Esophagus squamous epithelium (tissue), 5 donors: ENCODE measurements around the gene THEM4. TPM values are rescaled to one million over a fixed set of nuclear protein-coding genes. Genes with fewer than 3 reads are reported as not detected.

Source experiments
- DNase-seq: peaks from one replicate; lab custom pipeline; 2025; lab: John Stamatoyannopoulos, UW
- H3K27ac ChIP-seq, 4 donors: fragments of 200-600 bp; sonication (generic); one replicate each; pipeline ENCODE4 v1.5.1; 2016 to 2019; ENCODE audit warnings: mild to moderate bottlenecking in 1 of 4
- H3K27me3 ChIP-seq, 4 donors: fragments of 200-600 bp; sonication (generic); 1 replicate in 3 of 4; 2 replicates in 1 of 4; pipeline versions ENCODE4 v1.5.1 to v1.6.0; 2017 to 2021; ENCODE audit warnings: antibody characterized with exemption in 1 of 4
- H3K36me3 ChIP-seq, 3 donors: fragments of 200-600 bp; sonication (generic); one replicate each; pipeline ENCODE4 v1.5.1; 2016 to 2019
- H3K4me1 ChIP-seq, 3 donors: fragments of 200-600 bp; sonication (generic); one replicate each; pipeline ENCODE4 v1.5.1; 2017 to 2019
- H3K4me3 ChIP-seq, 4 donors: fragments of 200-600 bp; sonication (generic); 1 replicate in 3 of 4; 2 replicates in 1 of 4; pipeline ENCODE4 v1.5.1; 2016 to 2019; ENCODE audit warnings: mild to moderate bottlenecking in 2 of 4, moderate library complexity in 1 of 4
- H3K9me3 ChIP-seq, 3 donors: fragments of 200-600 bp; sonication (generic); one replicate each; pipeline ENCODE4 v1.5.1; 2016 to 2019
- POLR2A ChIP-seq, 4 donors: fragments of 450-650 bp; IDR thresholded peaks; one replicate each; pipeline ENCODE4 v1.6.1; 2017; ENCODE audit warnings: antibody characterized with exemption in 4 of 4, mild to moderate bottlenecking in 4 of 4, moderate library complexity in 3 of 4
- WGBS, 2 donors: methylation state at CpG; one replicate each; pipeline ENCODE4 v1.1.5; 2018; 5-methylcytosine and 5-hydroxymethylcytosine counted together
- intact Hi-C: fragments of 100-400 bp; cut with DNase I; formaldehyde crosslinking; loops from one replicate; pipeline ENCODE4 v1.15.0; 2022
- total RNA-seq, 4 donors: library from RNA; depleted of rRNA; stranded (reverse); fragments of >200 nt; gene quantifications; one replicate each; pipeline ENCODE4 v1.1.0, GENCODE V29; 2016
- TF ChIP-seq, protein P1 (sequence below), 6 experiments: fragments of 450-650 bp in 4 of 6; fragments of 200-600 bp in 2 of 6; sonication (generic) in 2 of 6; IDR thresholded peaks; one replicate each; pipeline ENCODE4 v1.5.1; 2016 to 2019; ENCODE audit warnings: antibody characterized with exemption in 6 of 6, mild to moderate bottlenecking in 4 of 6, moderate library complexity in 4 of 6
- donor health status: DM: yes; HTN: yes; CAD: no.

Gene THEM4
- total RNA-seq, 4 donors from 2014 or later: 3.5 to 14.3 (median 12.3) TPM

DNA sequence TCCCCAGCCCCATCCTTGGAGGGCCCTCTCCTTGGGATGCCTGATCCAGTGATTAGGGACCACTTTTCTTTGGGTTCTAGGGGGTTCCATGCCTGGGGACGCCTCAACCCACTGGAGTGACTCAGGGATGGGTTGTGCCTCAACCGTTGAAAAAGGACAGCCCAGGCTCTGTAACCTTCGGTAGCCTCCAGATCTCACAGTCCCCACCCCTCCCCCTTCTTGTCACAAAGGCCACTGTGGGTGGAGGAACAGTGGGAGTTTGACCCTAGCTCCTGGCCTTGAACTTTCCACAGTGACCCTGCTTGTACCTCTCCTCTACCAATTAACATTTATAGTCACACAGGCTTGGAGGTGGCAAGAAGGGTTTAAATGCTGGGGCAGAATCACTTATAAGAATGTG lies 75.1 kb downstream of the THEM4 start:
- Histone ChIP-seq H3K36me3 (no peaks in the 10 kb centered on the region), H3K4me1 (peaks cover 20 to 72% (median 23%) of the 10 kb centered on the region in 3 donors), H3K27ac (no peak overlapping the region), H3K27me3 (peaks cover 0 to 26% (median 0%) of the 10 kb centered on the region in 4 donors), H3K4me3 (no peak overlapping the region), H3K9me3 (no peaks in the 10 kb centered on the region)
- no peak for DNase-seq
- 50% methylated on average over 2 of the region's 3 CpGs; no CpG with 5 or more reads in 1 of the 2 donors for WGBS, 2 donors
- TF ChIP-seq, protein P1, sequence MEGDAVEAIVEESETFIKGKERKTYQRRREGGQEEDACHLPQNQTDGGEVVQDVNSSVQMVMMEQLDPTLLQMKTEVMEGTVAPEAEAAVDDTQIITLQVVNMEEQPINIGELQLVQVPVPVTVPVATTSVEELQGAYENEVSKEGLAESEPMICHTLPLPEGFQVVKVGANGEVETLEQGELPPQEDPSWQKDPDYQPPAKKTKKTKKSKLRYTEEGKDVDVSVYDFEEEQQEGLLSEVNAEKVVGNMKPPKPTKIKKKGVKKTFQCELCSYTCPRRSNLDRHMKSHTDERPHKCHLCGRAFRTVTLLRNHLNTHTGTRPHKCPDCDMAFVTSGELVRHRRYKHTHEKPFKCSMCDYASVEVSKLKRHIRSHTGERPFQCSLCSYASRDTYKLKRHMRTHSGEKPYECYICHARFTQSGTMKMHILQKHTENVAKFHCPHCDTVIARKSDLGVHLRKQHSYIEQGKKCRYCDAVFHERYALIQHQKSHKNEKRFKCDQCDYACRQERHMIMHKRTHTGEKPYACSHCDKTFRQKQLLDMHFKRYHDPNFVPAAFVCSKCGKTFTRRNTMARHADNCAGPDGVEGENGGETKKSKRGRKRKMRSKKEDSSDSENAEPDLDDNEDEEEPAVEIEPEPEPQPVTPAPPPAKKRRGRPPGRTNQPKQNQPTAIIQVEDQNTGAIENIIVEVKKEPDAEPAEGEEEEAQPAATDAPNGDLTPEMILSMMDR (IDR thresholded peaks at IDR 0.05): no peak
- no peak for TF ChIP-seq POLR2A (IDR thresholded peaks at IDR 0.05)
- intact Hi-C loops: no loop called here

- Histone ChIP-seq H3K4me3 (no peak overlapping the region), H3K4me1 (peaks cover 14 to 72% (median 16%) of the 10 kb centered on the region in 3 donors)
- 83 to 90% methylated on average over 1 to 6 of the region's 8 CpGs for WGBS, 2 donors
Observed at GRCh38 chr1:151833172-151833900, 76.0 kb downstream of the THEM4 start.

DNA sequence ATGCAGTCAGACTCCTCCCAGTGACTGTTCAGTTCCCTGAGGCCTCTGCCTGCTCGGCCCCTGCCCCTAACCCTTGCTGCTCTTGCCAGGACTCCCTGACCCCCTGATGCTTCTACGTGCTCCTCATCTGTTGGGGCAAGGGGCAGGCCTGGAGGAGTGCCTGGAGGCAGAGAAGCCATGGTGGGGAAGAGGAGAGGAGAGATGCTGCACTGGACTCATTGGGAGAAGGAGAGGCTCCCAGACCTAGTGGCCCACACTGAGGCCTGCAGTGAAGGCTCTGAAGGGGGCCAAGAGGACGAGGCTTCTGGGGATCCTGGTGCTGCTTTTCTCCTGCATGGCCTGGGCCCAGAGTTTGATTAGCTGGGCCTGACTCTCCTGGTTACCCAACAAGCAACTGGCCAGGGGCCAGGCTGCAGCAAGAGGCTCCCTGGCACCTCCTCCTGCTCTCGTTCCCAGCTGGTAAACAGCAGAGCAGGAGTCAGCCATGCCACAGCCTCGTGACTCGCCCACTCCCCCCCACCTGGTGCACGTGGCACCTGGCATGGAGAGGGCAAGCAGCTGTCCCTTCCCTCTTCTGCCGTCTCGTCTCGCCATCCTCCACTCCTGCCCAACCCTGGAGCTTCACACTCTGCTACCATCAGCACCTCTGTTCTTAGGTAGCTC lies 76.9 kb downstream of the THEM4 start:
- WGBS, 2 donors: 28 to 34% methylated on average over 6 to 7 of the region's 10 CpGs
- Histone ChIP-seq H3K27ac (peak overlapping the region in 3 of 4 donors; percentile 25 to 78 (median 65)), H3K4me3 (no peak overlapping the region), H3K9me3 (no peaks in the 10 kb centered on the region), H3K36me3 (no peaks in the 10 kb centered on the region), H3K27me3 (peaks cover 0 to 8% (median 0%) of the 10 kb centered on the region in 4 donors), H3K4me1 (peaks cover 14 to 69% (median 16%) of the 10 kb centered on the region in 3 donors)
- intact Hi-C loops: no loop called here
- TF ChIP-seq POLR2A (IDR thresholded peaks at IDR 0.05): no peak
- TF ChIP-seq, protein P1 (IDR thresholded peaks at IDR 0.05): no peak
- DNase-seq: no peak

More at GRCh38 chr1:151833172-151833900, 76.0 kb downstream of the THEM4 start:
- Histone ChIP-seq H3K36me3 (no peaks in the 10 kb centered on the region), H3K27me3 (peaks cover 0 to 17% (median 0%) of the 10 kb centered on the region in 4 donors), H3K9me3 (no peaks in the 10 kb centered on the region), H3K27ac (no peak overlapping the region)
- no peak for TF ChIP-seq POLR2A (IDR thresholded peaks at IDR 0.05)
- TF ChIP-seq, protein P1 (IDR thresholded peaks at IDR 0.05): no peak
- no peak for DNase-seq
- intact Hi-C loops: no loop called here

GRCh38 chr1:151831605-151832004 lies 77.7 kb downstream of the THEM4 start, which contains the start of gene RORC:
RORC (minus strand) TSS chr1:151831802; CDS start chr1:151831764, 38 bp downstream.
- H3K27me3 ChIP-seq: no peaks in the 10 kb centered on the region
- H3K36me3 ChIP-seq: no peaks in the 10 kb centered on the region
- no peak for TF ChIP-seq POLR2A (IDR thresholded peaks at IDR 0.05)
- TF ChIP-seq, protein P1 (IDR thresholded peaks at IDR 0.05): no peak
- no peaks in the 10 kb centered on the region for H3K9me3 ChIP-seq
- H3K4me1 ChIP-seq: peaks cover 14 to 60% (median 16%) of the 10 kb centered on the region in 3 donors
- intact Hi-C loops: no loop called here
- H3K27ac ChIP-seq: peak within 1 kb of the TSS; percentile 45 to 78 (median 64)
- 55% methylated on average over 3 of the region's 5 CpGs; no CpG with 5 or more reads in 1 of the 2 donors for WGBS, 2 donors
- DNase-seq: no peak
- H3K4me3 ChIP-seq: peak within 1 kb of the TSS; percentile 13 to 58 (median 41)

- no peaks in the 10 kb centered on the region for H3K9me3 ChIP-seq
- TF ChIP-seq POLR2A (IDR thresholded peaks at IDR 0.05): no peak
- TF ChIP-seq, protein P1 (IDR thresholded peaks at IDR 0.05): no peak
- H3K4me3 ChIP-seq: peak overlapping the region; percentile 13 to 58 (median 41)
- no peak for DNase-seq
- peak overlapping the region; percentile 45 to 78 (median 64) for H3K27ac ChIP-seq
- intact Hi-C loops: no loop called here
- H3K27me3 ChIP-seq: no peaks in the 10 kb centered on the region
- no peaks in the 10 kb centered on the region for H3K36me3 ChIP-seq
- WGBS, 2 donors: 52 to 66% methylated on average over 3 to 4 of the region's 4 CpGs
- H3K4me1 ChIP-seq: peaks cover 14 to 60% (median 16%) of the 10 kb centered on the region in 3 donors
Observed at GRCh38 chr1:151831256-151831591, 78.1 kb downstream of the THEM4 start.
